ENCODE data around the gene SLC35G1. TPM values are rescaled to one million over a fixed set of nuclear protein-coding genes. Genes with fewer than 3 reads are reported as not detected.

The SLC35G1 gene
- total RNA-seq, 1 experiment from 2014 or later = 3.2 TPM

- TF ChIP-seq CTCF (IDR thresholded peaks at IDR 0.05; ENCODE audit: unreplicated experiment) = no peak
- Mint-ChIP-seq H3K4me1 (ENCODE audit: insufficient read depth, unreplicated experiment) (peaks cover 12% of the 10 kb centered on the region), H3K9me3 (ENCODE audit: unreplicated experiment) (no peaks in the 10 kb centered on the region), H3K27me3 (ENCODE audit: insufficient read depth, unreplicated experiment) (no peaks in the 10 kb centered on the region), H3K4me3 (ENCODE audit: unreplicated experiment) (peak overlapping the region; percentile 80), H3K36me3 (ENCODE audit: insufficient read depth, unreplicated experiment) (no peaks in the 10 kb centered on the region), H3K27ac (ENCODE audit: low read depth, unreplicated experiment) (no peak overlapping the region)
- BruUV-seq (replicated peaks) = no TSS peak
- CTCF ChIA-PET = interaction anchor here (0.6 to 2.0 kb wide), 13 partner anchors 10 to 467 kb away, joined by 3 to 11 read pairs (median 4); no protein-coding TSS in a partner anchor
- POLR2A ChIA-PET = interaction anchor here (0.5 to 1.6 kb wide), 7 partner anchors 21 to 802 kb away, joined by 3 to 4 read pairs (median 3); partner anchors contain the start of genes FRA10AC1 and HELLS
- DNase-seq (ENCODE audit: unreplicated experiment) = peak; percentile 13
- intact Hi-C loops (cut with micrococcal nuclease) = no loop called here
These were observed 969 bp downstream of the SLC35G1 start for GRCh38 chr10:93894516-93895378.

GRCh38 chr10:93897070-93897780, 3.4 kb downstream of the SLC35G1 start:
- no peak for TF ChIP-seq CTCF (IDR thresholded peaks at IDR 0.05; ENCODE audit: unreplicated experiment)
- H3K27me3 Mint-ChIP-seq (ENCODE audit: insufficient read depth, unreplicated experiment) = no peaks in the 10 kb centered on the region
- no peak for DNase-seq (ENCODE audit: unreplicated experiment)
- no peaks in the 10 kb centered on the region for H3K36me3 Mint-ChIP-seq (ENCODE audit: insufficient read depth, unreplicated experiment)
- intact Hi-C loops (cut with micrococcal nuclease) = no loop called here
- H3K9me3 Mint-ChIP-seq (ENCODE audit: unreplicated experiment) = no peaks in the 10 kb centered on the region
- POLR2A ChIA-PET = no interaction called here
- H3K27ac Mint-ChIP-seq (ENCODE audit: low read depth, unreplicated experiment) = no peak overlapping the region
- H3K4me3 Mint-ChIP-seq (ENCODE audit: unreplicated experiment) = no peak overlapping the region
- CTCF ChIA-PET = interaction anchor here (0.9 to 2.0 kb wide), 2 partner anchors 12 to 19 kb away, joined by 3 to 11 read pairs; no protein-coding TSS in a partner anchor
- BruUV-seq (replicated peaks) = no TSS peak
- peaks cover 12% of the 10 kb centered on the region for H3K4me1 Mint-ChIP-seq (ENCODE audit: insufficient read depth, unreplicated experiment)

- no peak for DNase-seq (ENCODE audit: unreplicated experiment)
- TF ChIP-seq CTCF (IDR thresholded peaks at IDR 0.05; ENCODE audit: unreplicated experiment) = no peak
- no peak overlapping the region for H3K27ac Mint-ChIP-seq (ENCODE audit: low read depth, unreplicated experiment)
- H3K36me3 Mint-ChIP-seq (ENCODE audit: insufficient read depth, unreplicated experiment) = no peaks in the 10 kb centered on the region
- ChIA-PET CTCF (no interaction called here), POLR2A (no interaction called here)
- peaks cover 12% of the 10 kb centered on the region for H3K4me1 Mint-ChIP-seq (ENCODE audit: insufficient read depth, unreplicated experiment)
- intact Hi-C loops (cut with micrococcal nuclease) = no loop called here
- BruUV-seq (replicated peaks) = no TSS peak
- H3K27me3 Mint-ChIP-seq (ENCODE audit: insufficient read depth, unreplicated experiment) = no peaks in the 10 kb centered on the region
- no peaks in the 10 kb centered on the region for H3K9me3 Mint-ChIP-seq (ENCODE audit: unreplicated experiment)
- H3K4me3 Mint-ChIP-seq (ENCODE audit: unreplicated experiment) = no peak overlapping the region
These were observed 5.3 kb downstream of the SLC35G1 start for GRCh38 chr10:93899109-93899508.

- Mint-ChIP-seq H3K36me3 (ENCODE audit: insufficient read depth, unreplicated experiment) (no peaks in the 10 kb centered on the region), H3K4me3 (ENCODE audit: unreplicated experiment) (no peak overlapping the region), H3K27ac (ENCODE audit: low read depth, unreplicated experiment) (no peak overlapping the region), H3K27me3 (ENCODE audit: insufficient read depth, unreplicated experiment) (no peaks in the 10 kb centered on the region), H3K4me1 (ENCODE audit: insufficient read depth, unreplicated experiment) (no peaks in the 10 kb centered on the region), H3K9me3 (ENCODE audit: unreplicated experiment) (no peaks in the 10 kb centered on the region)
- intact Hi-C loops (cut with micrococcal nuclease) = no loop called here
- ChIA-PET POLR2A (no interaction called here), CTCF (interaction anchor here (1.0 to 6.4 kb wide), 2 partner anchors 14 to 417 kb away, joined by 6 to 60 read pairs; no protein-coding TSS in a partner anchor)
- BruUV-seq (replicated peaks) = no TSS peak
- no peak for DNase-seq (ENCODE audit: unreplicated experiment)
- no peak for TF ChIP-seq CTCF (IDR thresholded peaks at IDR 0.05; ENCODE audit: unreplicated experiment)
These were observed 9.3 kb downstream of the SLC35G1 start for GRCh38 chr10:93903051-93903450.
